LNCaP clone FGC (cell line): ENCODE measurements around the gene DIPK1B.
"Not testable (repeated sequence)": the region's sequence is repeated elsewhere in the genome, so short reads cannot be mapped to it uniquely, and the experiment has no call there.

ENCODE experiments used
- DNase-seq: peaks from one replicate; pipeline ENCODE4 v3.0.0-alpha.2; 2011; ENCODE audit warnings: low read depth
- H3K4me3 ChIP-seq: 2 replicates; pipeline ENCODE4 v1.5.1; 2011; ENCODE audit warnings: mild to moderate bottlenecking, low read depth, low read length, control low read depth
- TF ChIP-seq, protein P1 (sequence below): IDR thresholded peaks from 2 replicates; pipeline ENCODE4 v1.5.1; 2012; ENCODE audit warnings: mild to moderate bottlenecking; ENCODE audit not compliant: control insufficient read depth, insufficient read depth; ENCODE audit errors: extremely low read depth

Gene DIPK1B

GRCh38 chr9:136703276-136703860 lies 9.0 kb upstream of the DIPK1B start:
- DNase-seq, result no peak
- TF ChIP-seq, protein P1, sequence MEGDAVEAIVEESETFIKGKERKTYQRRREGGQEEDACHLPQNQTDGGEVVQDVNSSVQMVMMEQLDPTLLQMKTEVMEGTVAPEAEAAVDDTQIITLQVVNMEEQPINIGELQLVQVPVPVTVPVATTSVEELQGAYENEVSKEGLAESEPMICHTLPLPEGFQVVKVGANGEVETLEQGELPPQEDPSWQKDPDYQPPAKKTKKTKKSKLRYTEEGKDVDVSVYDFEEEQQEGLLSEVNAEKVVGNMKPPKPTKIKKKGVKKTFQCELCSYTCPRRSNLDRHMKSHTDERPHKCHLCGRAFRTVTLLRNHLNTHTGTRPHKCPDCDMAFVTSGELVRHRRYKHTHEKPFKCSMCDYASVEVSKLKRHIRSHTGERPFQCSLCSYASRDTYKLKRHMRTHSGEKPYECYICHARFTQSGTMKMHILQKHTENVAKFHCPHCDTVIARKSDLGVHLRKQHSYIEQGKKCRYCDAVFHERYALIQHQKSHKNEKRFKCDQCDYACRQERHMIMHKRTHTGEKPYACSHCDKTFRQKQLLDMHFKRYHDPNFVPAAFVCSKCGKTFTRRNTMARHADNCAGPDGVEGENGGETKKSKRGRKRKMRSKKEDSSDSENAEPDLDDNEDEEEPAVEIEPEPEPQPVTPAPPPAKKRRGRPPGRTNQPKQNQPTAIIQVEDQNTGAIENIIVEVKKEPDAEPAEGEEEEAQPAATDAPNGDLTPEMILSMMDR, result no peak
- no peak overlapping the region for H3K4me3 ChIP-seq

GRCh38 chr9:136704741-136705140 lies 7.6 kb upstream of the DIPK1B start:
- not testable (repeated sequence) for H3K4me3 ChIP-seq, DNase-seq

DNA sequence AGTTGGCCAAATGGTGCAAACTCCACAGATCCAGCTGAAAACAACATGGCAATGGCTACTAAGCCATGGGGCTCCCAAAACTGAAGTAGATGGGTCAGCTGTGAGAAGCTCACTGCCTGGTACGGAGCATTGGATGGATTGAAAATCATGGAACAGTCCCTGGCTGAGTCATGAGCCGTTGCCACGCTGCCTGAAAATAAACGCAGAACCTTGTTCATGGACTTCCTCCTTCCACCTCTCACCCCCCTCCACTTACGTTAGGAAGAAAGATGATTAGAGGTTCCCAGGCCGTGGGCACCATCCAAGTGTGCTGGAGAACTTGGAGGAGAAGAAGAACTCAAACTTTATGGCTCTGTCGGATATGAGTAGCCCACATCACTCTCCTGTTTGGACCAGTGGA lies 6.8 kb upstream of the DIPK1B start:
- H3K4me3 ChIP-seq, result no peak overlapping the region
- TF ChIP-seq, protein P1, result no peak
- DNase-seq, result no peak

GRCh38 chr9:136707011-136707410 lies 5.4 kb upstream of the DIPK1B start:
- DNase-seq, result no peak
- H3K4me3 ChIP-seq, result no peak overlapping the region
- TF ChIP-seq, protein P1, result no peak

- TF ChIP-seq, protein P1, result no peak
- H3K4me3 ChIP-seq, result no peak overlapping the region
- no peak for DNase-seq
Observed at GRCh38 chr9:136707849-136708517, 4.4 kb upstream of the DIPK1B start.

DNA sequence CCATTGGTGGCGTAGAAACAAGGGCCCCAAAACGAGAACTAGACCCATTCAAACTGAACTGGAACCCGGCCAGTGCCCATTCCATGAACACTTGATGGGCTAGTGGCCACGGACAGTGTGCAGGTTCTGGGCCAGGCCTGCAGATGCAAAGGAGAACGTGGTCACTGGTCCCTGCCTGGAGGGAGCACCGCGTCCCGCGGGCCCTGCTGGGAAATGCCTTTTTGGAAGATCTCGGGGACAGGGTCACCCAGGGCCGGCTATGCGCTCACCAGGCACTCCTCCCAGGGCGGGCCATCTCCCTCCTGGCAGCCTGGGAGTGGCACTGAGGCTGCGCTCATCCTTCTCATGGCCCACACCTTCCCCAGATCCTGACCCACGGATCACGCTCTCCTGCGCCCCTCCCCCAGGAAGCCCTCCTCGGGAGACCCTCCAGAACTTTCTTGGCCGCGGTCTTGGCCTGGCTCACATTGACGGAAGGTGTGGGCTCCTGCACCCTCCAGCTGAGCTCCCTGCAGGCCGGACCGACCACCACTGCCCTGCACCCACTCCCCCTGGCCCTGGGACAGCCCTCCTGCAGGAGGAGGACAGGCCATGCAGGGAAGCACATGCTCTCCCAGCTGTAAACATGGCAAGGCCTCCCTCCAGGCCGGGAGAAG lies 2.8 kb upstream of the DIPK1B start:
- H3K4me3 ChIP-seq, result no peak overlapping the region
- TF ChIP-seq, protein P1, result no peak
- DNase-seq, result no peak

DNA sequence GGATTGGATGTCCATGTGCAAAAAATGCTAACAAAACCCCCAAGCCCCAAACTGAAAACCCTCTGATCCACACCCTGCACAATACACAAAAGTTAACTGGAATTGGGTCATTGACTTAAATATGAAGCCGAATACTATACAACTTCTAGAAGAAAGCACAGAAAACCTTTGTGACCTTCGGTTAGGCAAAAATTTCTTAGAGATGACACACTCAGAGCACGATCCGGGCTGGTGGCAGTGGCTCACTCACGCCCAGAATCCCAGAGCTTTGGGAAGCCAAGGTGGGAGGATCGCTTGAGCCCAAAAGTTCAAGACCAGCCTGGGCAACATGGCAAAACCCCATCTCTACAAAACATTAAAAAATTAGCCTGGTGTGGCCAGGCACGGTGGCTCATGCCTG lies 1.8 kb upstream of the DIPK1B start:
- DNase-seq, result no peak
- H3K4me3 ChIP-seq, result no peak overlapping the region
- TF ChIP-seq, protein P1, result no peak

DNA sequence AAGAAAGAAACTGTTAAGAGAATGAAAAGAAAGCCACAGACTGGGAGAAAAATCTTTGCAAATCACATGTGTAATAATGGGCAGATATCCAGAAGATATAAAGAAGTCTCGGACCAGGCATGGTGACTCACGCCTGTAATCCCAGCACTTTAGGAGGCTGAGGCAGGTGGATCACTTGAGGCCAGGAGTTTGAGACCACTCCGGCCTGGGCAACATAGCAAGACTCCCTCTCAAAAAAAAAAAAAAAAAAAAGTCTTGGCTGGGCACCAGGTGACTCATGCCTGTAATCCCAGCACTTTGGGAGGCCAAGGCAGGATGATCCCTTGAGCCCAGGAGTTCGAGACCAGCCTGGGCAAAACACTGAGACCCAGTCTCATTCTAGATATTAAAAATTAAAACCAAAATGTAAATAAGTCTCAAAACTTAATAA lies 1.1 kb upstream of the DIPK1B start:
- not testable (repeated sequence) for DNase-seq, H3K4me3 ChIP-seq
